Measurements from ENCODE around the gene TLCD3B.

The TLCD3B gene

GRCh38 chr16:29987371-29988085 is 43.5 kb downstream of the TLCD3B start:
- DNase-seq = no peak

- DNase-seq = no peak
Measured at GRCh38 chr16:29986931-29987330, 44.1 kb downstream of the TLCD3B start.

- no peak for DNase-seq
Measured at GRCh38 chr16:29986231-29986630, 44.8 kb downstream of the TLCD3B start.

- DNase-seq = no peak
Measured at GRCh38 chr16:29985271-29985811, 45.7 kb downstream of the TLCD3B start.

- DNase-seq = no peak
Measured at GRCh38 chr16:29984764-29985147, 46.3 kb downstream of the TLCD3B start.

- DNase-seq = no peak
Measured at GRCh38 chr16:29984137-29984763, 46.8 kb downstream of the TLCD3B start.

- no peak for DNase-seq
Measured at GRCh38 chr16:29983420-29984136, 47.5 kb downstream of the TLCD3B start.

GRCh38 chr16:29982560-29983419 is 48.3 kb downstream of the TLCD3B start:
- no peak for DNase-seq

GRCh38 chr16:29978564-29979270 is 52.4 kb downstream of the TLCD3B start:
- DNase-seq = no peak

- DNase-seq = no peak
Measured at GRCh38 chr16:29978081-29978480, 53.0 kb downstream of the TLCD3B start.

GRCh38 chr16:29977063-29977825 is 53.8 kb downstream of the TLCD3B start:
- DNase-seq = no peak

- no peak for DNase-seq
Measured at GRCh38 chr16:29975811-29976511, 55.1 kb downstream of the TLCD3B start.

GRCh38 chr16:29975134-29975538 is 55.9 kb downstream of the TLCD3B start:
- DNase-seq = no peak
